ENCODE data around the gene ARL9.

ARL9 gene

DNA sequence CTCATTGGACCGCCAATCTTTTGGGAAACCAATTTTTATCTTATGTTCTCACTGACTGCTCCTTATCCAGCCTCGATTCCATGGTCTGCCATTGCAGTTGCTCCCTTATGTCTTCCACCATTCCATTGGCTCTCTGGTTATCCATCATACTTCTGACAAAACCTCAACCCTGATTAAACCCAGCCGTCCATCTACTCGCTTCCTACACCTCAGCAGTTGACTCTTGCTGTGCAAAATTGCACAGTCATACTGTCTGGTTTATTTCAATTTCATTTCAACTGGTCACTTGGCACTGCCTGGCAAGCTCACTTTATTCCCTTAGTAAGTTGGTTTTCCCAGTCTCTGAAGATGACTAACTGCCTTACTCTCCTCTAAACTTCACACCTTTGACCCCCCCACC, 26.2 kb downstream of the ARL9 start:
- DNase-seq = no peak

DNA sequence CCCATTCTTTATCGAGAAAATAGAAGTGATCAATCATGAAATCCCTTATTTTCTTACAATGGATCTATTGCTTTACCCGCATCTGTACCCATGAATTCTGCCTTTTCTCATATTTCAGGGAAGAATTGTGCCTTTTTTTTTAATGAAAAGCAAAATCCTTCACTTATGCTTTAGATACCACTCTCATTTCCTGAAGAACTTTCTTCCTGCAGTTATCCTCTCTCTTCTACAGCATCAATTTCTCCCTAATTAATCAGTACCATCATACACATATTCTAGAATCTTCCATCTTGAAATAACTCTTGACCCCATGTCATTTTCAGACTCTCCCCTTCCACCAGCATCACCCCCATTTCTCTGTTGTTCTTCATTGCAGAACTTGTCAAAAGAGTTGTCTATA, 26.6 kb downstream of the ARL9 start:
- no peak for DNase-seq

GRCh38 chr4:56535915-56536314, 30.3 kb downstream of the ARL9 start:
- DNase-seq = no peak

DNA sequence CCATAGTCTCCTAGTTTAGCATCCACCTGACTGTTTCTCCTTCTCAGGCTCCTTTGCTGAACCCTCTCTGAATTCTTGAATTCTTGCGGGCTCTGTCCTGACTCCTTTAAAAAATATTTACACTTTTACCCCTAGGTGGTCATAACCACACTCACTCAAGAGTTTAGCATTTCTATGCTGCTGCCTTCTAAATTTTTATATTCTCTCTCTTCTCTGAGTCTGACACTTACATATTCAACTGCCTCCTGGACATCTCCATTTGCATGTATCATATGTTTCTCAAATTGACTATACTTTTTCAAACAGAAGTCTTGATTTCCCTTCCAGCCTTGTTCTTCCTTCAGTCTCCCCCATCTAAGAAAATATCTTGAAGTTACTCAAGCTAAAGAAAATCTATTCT, 31.6 kb downstream of the ARL9 start:
- DNase-seq = no peak

- DNase-seq = no peak
These were observed 35.2 kb downstream of the ARL9 start for GRCh38 chr4:56540826-56541225.

DNA sequence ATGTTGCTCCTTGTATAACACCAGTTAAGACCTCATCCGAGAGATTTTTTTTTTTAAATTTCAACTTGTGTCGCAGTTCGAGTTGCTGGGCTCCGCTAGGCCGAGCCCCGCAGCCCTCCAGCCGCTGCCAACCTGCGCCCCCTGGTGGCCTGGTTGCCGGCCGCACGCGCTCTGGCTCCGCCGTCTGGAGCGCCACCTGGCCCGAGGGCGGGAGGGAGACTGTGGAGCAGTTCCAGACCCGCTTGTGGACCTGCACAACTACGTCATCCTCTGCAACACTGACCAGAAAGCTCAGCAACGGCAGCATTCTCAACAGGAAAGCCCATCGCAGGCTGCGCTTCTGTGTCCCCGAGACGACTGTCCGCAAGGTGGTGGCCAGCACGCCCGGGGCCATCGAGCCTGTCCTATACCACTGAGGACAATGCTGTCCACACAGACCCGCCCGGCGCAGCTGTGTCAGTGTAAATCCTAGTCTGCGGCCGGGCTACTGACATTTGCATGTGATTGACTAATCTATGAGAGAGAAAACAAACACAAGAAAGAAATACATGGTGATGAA, 39.1 kb downstream of the ARL9 start:
- peak; percentile 62 for DNase-seq

GRCh38 chr4:56550642-56551041, 45.1 kb downstream of the ARL9 start:
- DNase-seq = no peak

- no peak for DNase-seq
These were observed 45.9 kb downstream of the ARL9 start for GRCh38 chr4:56551516-56551915.

- DNase-seq = no peak
These were observed 46.7 kb downstream of the ARL9 start for GRCh38 chr4:56552273-56552672.

GRCh38 chr4:56570041-56570440, 64.5 kb downstream of the ARL9 start:
- DNase-seq = peak; percentile 36

Data from fibroblast of skin of back (primary cell).